ENCODE results near the gene STK24.
A peak's percentile ranks its signal among the peaks of the same experiment; 100 is the strongest.

Gene STK24

GRCh38 chr13:98537306-98537705 lies 39.6 kb downstream of the STK24 start:
- no peak for DNase-seq (ENCODE audit: insufficient read length)

GRCh38 chr13:98536729-98537128 lies 40.2 kb downstream of the STK24 start:
- DNase-seq (ENCODE audit: insufficient read length), result no peak
- no peak for FAIRE-seq
- TF ChIP-seq POLR2A (IDR thresholded peaks at IDR 0.05; ENCODE audit: low read depth, low read length), result no peak
- no peak for TF ChIP-seq POLR2AphosphoS5 (IDR thresholded peaks at IDR 0.05; ENCODE audit: low read depth, low read length)
- no peak for TF ChIP-seq TAF1 (IDR thresholded peaks at IDR 0.05; ENCODE audit: borderline replicate concordance, low read depth, low read length)

More at GRCh38 chr13:98537306-98537705, 39.6 kb downstream of the STK24 start:
- TF ChIP-seq POLR2AphosphoS5 (IDR thresholded peaks at IDR 0.05; ENCODE audit: low read depth, low read length) (no peak), POLR2A (IDR thresholded peaks at IDR 0.05; ENCODE audit: low read depth, low read length) (no peak), TAF1 (IDR thresholded peaks at IDR 0.05; ENCODE audit: borderline replicate concordance, low read depth, low read length) (no peak)
- FAIRE-seq, result no peak

GRCh38 chr13:98535501-98536354 lies 41.2 kb downstream of the STK24 start:
- TF ChIP-seq POLR2AphosphoS5 (IDR thresholded peaks at IDR 0.05; ENCODE audit: low read depth, low read length) (no peak), TAF1 (IDR thresholded peaks at IDR 0.05; ENCODE audit: borderline replicate concordance, low read depth, low read length) (no peak), POLR2A (IDR thresholded peaks at IDR 0.05; ENCODE audit: low read depth, low read length) (no peak)
- no peak for DNase-seq (ENCODE audit: insufficient read length)
- FAIRE-seq, result no peak

GRCh38 chr13:98534821-98535220 lies 42.1 kb downstream of the STK24 start:
- no peak for FAIRE-seq
- TF ChIP-seq TAF1 (IDR thresholded peaks at IDR 0.05; ENCODE audit: borderline replicate concordance, low read depth, low read length), result no peak
- no peak for TF ChIP-seq POLR2A (IDR thresholded peaks at IDR 0.05; ENCODE audit: low read depth, low read length)
- TF ChIP-seq POLR2AphosphoS5 (IDR thresholded peaks at IDR 0.05; ENCODE audit: low read depth, low read length), result no peak
- DNase-seq (ENCODE audit: insufficient read length), result no peak

GRCh38 chr13:98533912-98534311 lies 43.0 kb downstream of the STK24 start:
- DNase-seq (ENCODE audit: insufficient read length) (no peak), FAIRE-seq (no peak)
- TF ChIP-seq POLR2AphosphoS5 (IDR thresholded peaks at IDR 0.05; ENCODE audit: low read depth, low read length) (no peak), TAF1 (IDR thresholded peaks at IDR 0.05; ENCODE audit: borderline replicate concordance, low read depth, low read length) (no peak)

GRCh38 chr13:98532254-98532653 lies 44.7 kb downstream of the STK24 start:
- DNase-seq (ENCODE audit: insufficient read length) (no peak), FAIRE-seq (no peak)
- no peak for TF ChIP-seq POLR2A (IDR thresholded peaks at IDR 0.05; ENCODE audit: low read depth, low read length)
- no peak for TF ChIP-seq POLR2AphosphoS5 (IDR thresholded peaks at IDR 0.05; ENCODE audit: low read depth, low read length)
- TF ChIP-seq TAF1 (IDR thresholded peaks at IDR 0.05; ENCODE audit: borderline replicate concordance, low read depth, low read length), result no peak

GRCh38 chr13:98530217-98530616 lies 46.7 kb downstream of the STK24 start:
- DNase-seq (ENCODE audit: insufficient read length) (no peak), FAIRE-seq (no peak)
- TF ChIP-seq POLR2AphosphoS5 (IDR thresholded peaks at IDR 0.05; ENCODE audit: low read depth, low read length) (no peak), TAF1 (IDR thresholded peaks at IDR 0.05; ENCODE audit: borderline replicate concordance, low read depth, low read length) (no peak), POLR2A (IDR thresholded peaks at IDR 0.05; ENCODE audit: low read depth, low read length) (no peak)

- FAIRE-seq, result no peak
- no peak for TF ChIP-seq TAF1 (IDR thresholded peaks at IDR 0.05; ENCODE audit: borderline replicate concordance, low read depth, low read length)
- TF ChIP-seq POLR2A (IDR thresholded peaks at IDR 0.05; ENCODE audit: low read depth, low read length), result no peak
- TF ChIP-seq POLR2AphosphoS5 (IDR thresholded peaks at IDR 0.05; ENCODE audit: low read depth, low read length), result no peak
- DNase-seq (ENCODE audit: insufficient read length), result no peak
Observed at GRCh38 chr13:98529171-98529570, 47.7 kb downstream of the STK24 start.

GRCh38 chr13:98528663-98529064 lies 48.2 kb downstream of the STK24 start:
- DNase-seq (ENCODE audit: insufficient read length) (no peak), FAIRE-seq (peak; percentile 79)
- no peak for TF ChIP-seq TAF1 (IDR thresholded peaks at IDR 0.05; ENCODE audit: borderline replicate concordance, low read depth, low read length)
- no peak for TF ChIP-seq POLR2AphosphoS5 (IDR thresholded peaks at IDR 0.05; ENCODE audit: low read depth, low read length)
- TF ChIP-seq POLR2A (IDR thresholded peaks at IDR 0.05; ENCODE audit: low read depth, low read length), result no peak

GRCh38 chr13:98527526-98527925 lies 49.4 kb downstream of the STK24 start:
- FAIRE-seq (no peak), DNase-seq (ENCODE audit: insufficient read length) (no peak)
- TF ChIP-seq POLR2A (IDR thresholded peaks at IDR 0.05; ENCODE audit: low read depth, low read length) (no peak), POLR2AphosphoS5 (IDR thresholded peaks at IDR 0.05; ENCODE audit: low read depth, low read length) (no peak), TAF1 (IDR thresholded peaks at IDR 0.05; ENCODE audit: borderline replicate concordance, low read depth, low read length) (no peak)

- FAIRE-seq (peak; percentile 60), DNase-seq (ENCODE audit: insufficient read length) (no peak)
- TF ChIP-seq POLR2A (IDR thresholded peaks at IDR 0.05; ENCODE audit: low read depth, low read length) (no peak), POLR2AphosphoS5 (IDR thresholded peaks at IDR 0.05; ENCODE audit: low read depth, low read length) (no peak), TAF1 (IDR thresholded peaks at IDR 0.05; ENCODE audit: borderline replicate concordance, low read depth, low read length) (no peak)
Observed at GRCh38 chr13:98526182-98526512, 50.8 kb downstream of the STK24 start.

GRCh38 chr13:98525456-98526181 lies 51.3 kb downstream of the STK24 start:
- FAIRE-seq, result peak; percentile 61
- TF ChIP-seq POLR2AphosphoS5 (IDR thresholded peaks at IDR 0.05; ENCODE audit: low read depth, low read length) (no peak), POLR2A (IDR thresholded peaks at IDR 0.05; ENCODE audit: low read depth, low read length) (no peak), TAF1 (IDR thresholded peaks at IDR 0.05; ENCODE audit: borderline replicate concordance, low read depth, low read length) (no peak)
- DNase-seq (ENCODE audit: insufficient read length), result no peak

All from GM12892 (cell line).